Liver (tissue), 9 donors: ENCODE measurements around the gene ARSJ. TPM values are rescaled to one million over a fixed set of nuclear protein-coding genes. Genes with fewer than 3 reads are reported as not detected.

ENCODE experiments used
- DNase-seq: peaks from one replicate; pipeline ENCODE4 v3.0.0-alpha.2; 2017; ENCODE audit warnings: low spot score
- H3K27ac ChIP-seq, 2 donors: one replicate each; pipeline ENCODE4 v1.7.0; 2013; ENCODE audit warnings: inconsistent platforms in 2 of 2, low read length in 2 of 2, control low read depth in 1 of 2, low read depth in 1 of 2, mild to moderate bottlenecking in 1 of 2
- H3K27me3 ChIP-seq, 4 donors: one replicate each; pipeline versions ENCODE4 v1.6.1 to v1.7.0; 2013; ENCODE audit warnings: low read length in 3 of 4, inconsistent platforms in 1 of 4, mild to moderate bottlenecking in 1 of 4, moderate library complexity in 1 of 4; ENCODE audit not compliant: control insufficient read depth in 4 of 4, insufficient read depth in 4 of 4
- H3K36me3 ChIP-seq, 4 donors: one replicate each; pipeline versions ENCODE4 v1.6.1 to v1.7.0; 2013; ENCODE audit warnings: low read length in 3 of 4, mild to moderate bottlenecking in 3 of 4, low read depth in 1 of 4, moderate library complexity in 1 of 4; ENCODE audit not compliant: control insufficient read depth in 4 of 4, insufficient read depth in 3 of 4
- H3K4me1 ChIP-seq, 4 donors: one replicate each; pipeline versions ENCODE4 v1.6.1 to v1.7.0; 2013; ENCODE audit warnings: low read length in 3 of 4, mild to moderate bottlenecking in 3 of 4, moderate library complexity in 1 of 4; ENCODE audit not compliant: control insufficient read depth in 4 of 4, insufficient read depth in 4 of 4
- H3K4me3 ChIP-seq, 3 donors: one replicate each; pipeline versions ENCODE4 v1.6.1 to v1.7.0; 2013; ENCODE audit warnings: low read length in 3 of 3, control low read depth in 1 of 3, low read depth in 1 of 3, mild to moderate bottlenecking in 1 of 3
- H3K9ac ChIP-seq, 2 donors: one replicate each; pipeline ENCODE4 v1.7.0; 2013; ENCODE audit warnings: low read length in 2 of 2, mild to moderate bottlenecking in 2 of 2, moderate library complexity in 2 of 2, control low read depth in 1 of 2, low read depth in 1 of 2
- H3K9me3 ChIP-seq, 4 donors: one replicate each; pipeline versions ENCODE4 v1.6.1 to v1.7.0; 2013; ENCODE audit warnings: low read length in 3 of 4; ENCODE audit not compliant: control insufficient read depth in 4 of 4
- ATF3 ChIP-seq: IDR thresholded peaks from 2 replicates; pipeline ENCODE4 v1.6.1; 2016; ENCODE audit warnings: antibody characterized with exemption
- CTCF ChIP-seq: fragments of 150-350 bp; IDR thresholded peaks from 2 replicates; pipeline ENCODE4 v1.5.1; 2017; ENCODE audit warnings: improper control_type of control experiment, low read depth, low read length; ENCODE audit not compliant: missing input control
- EGR1 ChIP-seq, 2 donors: IDR thresholded peaks; 2 replicates each; pipeline ENCODE4 v1.6.1; 2016 to 2018; ENCODE audit warnings: antibody characterized with exemption in 2 of 2, low read depth in 2 of 2
- FOXA1 ChIP-seq: IDR thresholded peaks from 2 replicates; pipeline ENCODE4 v1.6.1; 2016; ENCODE audit warnings: antibody characterized with exemption
- FOXA2 ChIP-seq: IDR thresholded peaks from 2 replicates; pipeline ENCODE4 v1.6.1; 2016; ENCODE audit warnings: antibody characterized with exemption
- GABPA ChIP-seq, 2 donors: IDR thresholded peaks in 1 of 2; conservative IDR thresholded peaks in 1 of 2; 2 replicates each; pipeline ENCODE4 v1.6.1; 2016; ENCODE audit warnings: antibody characterized with exemption in 2 of 2, mild to moderate bottlenecking in 1 of 2, moderate library complexity in 1 of 2
- HNF4A ChIP-seq, 2 donors: conservative IDR thresholded peaks; 2 replicates each; pipeline ENCODE4 v1.6.1; 2016; ENCODE audit warnings: antibody characterized with exemption in 2 of 2, mild to moderate bottlenecking in 2 of 2
- HNF4G ChIP-seq: IDR thresholded peaks from 2 replicates; pipeline ENCODE4 v1.6.1; 2016; ENCODE audit warnings: antibody characterized with exemption
- JUND ChIP-seq, 2 donors: IDR thresholded peaks; 2 replicates each; pipeline ENCODE4 v1.6.1; 2016; ENCODE audit warnings: antibody characterized with exemption in 2 of 2
- MAX ChIP-seq: IDR thresholded peaks from 2 replicates; pipeline ENCODE4 v1.6.1; 2016; ENCODE audit warnings: antibody characterized with exemption
- NR2F2 ChIP-seq: IDR thresholded peaks from 2 replicates; pipeline ENCODE4 v1.6.1; 2016; ENCODE audit warnings: antibody characterized with exemption
- RAD21 ChIP-seq, 2 donors: IDR thresholded peaks; 2 replicates each; pipeline ENCODE4 v1.6.1; 2016; ENCODE audit warnings: antibody characterized with exemption in 2 of 2, mild to moderate bottlenecking in 2 of 2
- RXRA ChIP-seq, 2 donors: IDR thresholded peaks; 2 replicates each; pipeline ENCODE4 v1.6.1; 2017 to 2018; ENCODE audit warnings: antibody characterized with exemption in 2 of 2, mild to moderate bottlenecking in 1 of 2
- SP1 ChIP-seq: IDR thresholded peaks from 2 replicates; pipeline ENCODE4 v1.6.1; 2018; ENCODE audit warnings: antibody characterized with exemption, mild to moderate bottlenecking
- YY1 ChIP-seq: IDR thresholded peaks from 2 replicates; pipeline ENCODE4 v1.6.1; 2016; ENCODE audit warnings: antibody characterized with exemption, mild to moderate bottlenecking
- WGBS: extraction: QIAGEN DNeasy Blood & Tissue Kit; methylation state at CpG from one replicate; pipeline ENCODE4 v1.1.7; 2013; 5-methylcytosine and 5-hydroxymethylcytosine counted together
- polyA plus RNA-seq, 2 donors: library from polyadenylated mRNA; stranded (reverse) in 1 of 2; unstranded in 1 of 2; fragments of 200-250 nt in 1 of 2; fragments of >200 nt in 1 of 2; fragmentation: Nextera tagmentation in 1 of 2; extraction: Ambion mirVana in 1 of 2; gene quantifications; one replicate each; pipeline versions ENCODE4 v1.2.1 to v1.2.3, GENCODE V29; 2013 to 2015
- total RNA-seq, 2 donors: library from RNA; depleted of rRNA; stranded (reverse); fragments of >200 nt; gene quantifications; one replicate each; pipeline ENCODE4 v1.2.3, GENCODE V29; 2014
- TF ChIP-seq, protein P1 (sequence below): IDR thresholded peaks from 2 replicates; pipeline ENCODE4 v1.6.1; 2016; ENCODE audit warnings: antibody characterized with exemption
- TF ChIP-seq, protein P2 (sequence below): IDR thresholded peaks from 2 replicates; pipeline ENCODE4 v1.6.1; 2016; ENCODE audit warnings: antibody characterized with exemption, mild to moderate bottlenecking
- donor health status: healthy.
- donor health status: healthy.
- donor health status: healthy.
- donor health status: healthy.
- donor health status: healthy.

ARSJ gene
- total and polyA plus RNA-seq, 4 donors: 0.56 to 1.8 (median 0.95) TPM

DNA sequence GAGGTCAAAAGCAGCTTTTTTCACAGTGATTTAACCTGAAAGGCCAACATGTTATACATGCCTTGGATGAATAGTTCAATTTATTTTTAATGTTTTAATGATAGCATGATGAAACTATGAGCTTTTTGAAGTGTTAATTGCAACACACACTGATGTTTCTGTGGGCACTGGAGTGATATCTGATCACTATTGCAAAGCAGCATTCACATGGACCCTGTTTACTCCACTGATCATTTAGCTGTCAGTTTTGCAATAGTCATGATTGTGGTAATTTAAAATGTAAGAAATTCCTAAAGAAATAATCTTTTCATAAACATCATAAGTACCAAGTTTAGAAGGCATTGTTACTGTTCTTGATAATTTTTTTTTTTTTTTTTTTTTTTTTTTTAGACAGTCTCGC lies 74.1 kb downstream of the ARSJ start:
- DNase-seq: no peak
- Histone ChIP-seq H3K9ac (no peak overlapping the region), H3K27me3 (no peaks in the 10 kb centered on the region), H3K27ac (no peak overlapping the region), H3K9me3 (no peaks in the 10 kb centered on the region), H3K4me3 (no peak overlapping the region), H3K4me1 (peaks cover 0 to 9% (median 3%) of the 10 kb centered on the region in 4 donors), H3K36me3 (no peaks in the 10 kb centered on the region)
- 100% methylated on average over 1 of the region's 1 CpG for WGBS
- TF ChIP-seq EGR1 (IDR thresholded peaks at IDR 0.05; ENCODE audit: low read depth in 2 of 2): no peak
- no peak for TF ChIP-seq YY1
- TF ChIP-seq, protein P1, sequence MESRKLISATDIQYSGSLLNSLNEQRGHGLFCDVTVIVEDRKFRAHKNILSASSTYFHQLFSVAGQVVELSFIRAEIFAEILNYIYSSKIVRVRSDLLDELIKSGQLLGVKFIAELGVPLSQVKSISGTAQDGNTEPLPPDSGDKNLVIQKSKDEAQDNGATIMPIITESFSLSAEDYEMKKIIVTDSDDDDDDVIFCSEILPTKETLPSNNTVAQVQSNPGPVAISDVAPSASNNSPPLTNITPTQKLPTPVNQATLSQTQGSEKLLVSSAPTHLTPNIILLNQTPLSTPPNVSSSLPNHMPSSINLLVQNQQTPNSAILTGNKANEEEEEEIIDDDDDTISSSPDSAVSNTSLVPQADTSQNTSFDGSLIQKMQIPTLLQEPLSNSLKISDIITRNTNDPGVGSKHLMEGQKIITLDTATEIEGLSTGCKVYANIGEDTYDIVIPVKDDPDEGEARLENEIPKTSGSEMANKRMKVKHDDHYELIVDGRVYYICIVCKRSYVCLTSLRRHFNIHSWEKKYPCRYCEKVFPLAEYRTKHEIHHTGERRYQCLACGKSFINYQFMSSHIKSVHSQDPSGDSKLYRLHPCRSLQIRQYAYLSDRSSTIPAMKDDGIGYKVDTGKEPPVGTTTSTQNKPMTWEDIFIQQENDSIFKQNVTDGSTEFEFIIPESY: no peak
- no peak for TF ChIP-seq FOXA1
- no peak for TF ChIP-seq JUND (IDR thresholded peaks at IDR 0.05)
- no peak for TF ChIP-seq FOXA2
- TF ChIP-seq, protein P2, sequence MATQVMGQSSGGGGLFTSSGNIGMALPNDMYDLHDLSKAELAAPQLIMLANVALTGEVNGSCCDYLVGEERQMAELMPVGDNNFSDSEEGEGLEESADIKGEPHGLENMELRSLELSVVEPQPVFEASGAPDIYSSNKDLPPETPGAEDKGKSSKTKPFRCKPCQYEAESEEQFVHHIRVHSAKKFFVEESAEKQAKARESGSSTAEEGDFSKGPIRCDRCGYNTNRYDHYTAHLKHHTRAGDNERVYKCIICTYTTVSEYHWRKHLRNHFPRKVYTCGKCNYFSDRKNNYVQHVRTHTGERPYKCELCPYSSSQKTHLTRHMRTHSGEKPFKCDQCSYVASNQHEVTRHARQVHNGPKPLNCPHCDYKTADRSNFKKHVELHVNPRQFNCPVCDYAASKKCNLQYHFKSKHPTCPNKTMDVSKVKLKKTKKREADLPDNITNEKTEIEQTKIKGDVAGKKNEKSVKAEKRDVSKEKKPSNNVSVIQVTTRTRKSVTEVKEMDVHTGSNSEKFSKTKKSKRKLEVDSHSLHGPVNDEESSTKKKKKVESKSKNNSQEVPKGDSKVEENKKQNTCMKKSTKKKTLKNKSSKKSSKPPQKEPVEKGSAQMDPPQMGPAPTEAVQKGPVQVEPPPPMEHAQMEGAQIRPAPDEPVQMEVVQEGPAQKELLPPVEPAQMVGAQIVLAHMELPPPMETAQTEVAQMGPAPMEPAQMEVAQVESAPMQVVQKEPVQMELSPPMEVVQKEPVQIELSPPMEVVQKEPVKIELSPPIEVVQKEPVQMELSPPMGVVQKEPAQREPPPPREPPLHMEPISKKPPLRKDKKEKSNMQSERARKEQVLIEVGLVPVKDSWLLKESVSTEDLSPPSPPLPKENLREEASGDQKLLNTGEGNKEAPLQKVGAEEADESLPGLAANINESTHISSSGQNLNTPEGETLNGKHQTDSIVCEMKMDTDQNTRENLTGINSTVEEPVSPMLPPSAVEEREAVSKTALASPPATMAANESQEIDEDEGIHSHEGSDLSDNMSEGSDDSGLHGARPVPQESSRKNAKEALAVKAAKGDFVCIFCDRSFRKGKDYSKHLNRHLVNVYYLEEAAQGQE: no peak
- TF ChIP-seq RXRA (IDR thresholded peaks at IDR 0.05): no peak
- no peak for TF ChIP-seq SP1
- no peak for TF ChIP-seq HNF4G
- TF ChIP-seq RAD21 (IDR thresholded peaks at IDR 0.05): no peak
- TF ChIP-seq MAX: no peak
- TF ChIP-seq GABPA (IDR thresholded peaks at IDR 0.05 in 1 of 2, conservative IDR thresholded peaks at IDR 0.05 in 1 of 2): no peak
- no peak for TF ChIP-seq CTCF
- TF ChIP-seq ATF3: no peak
- TF ChIP-seq NR2F2: no peak
- TF ChIP-seq HNF4A (conservative IDR thresholded peaks at IDR 0.05): no peak

- Histone ChIP-seq H3K9ac (no peak overlapping the region), H3K27me3 (no peaks in the 10 kb centered on the region), H3K27ac (no peak overlapping the region), H3K4me1 (peaks cover 0 to 9% (median 3%) of the 10 kb centered on the region in 4 donors), H3K4me3 (no peak overlapping the region), H3K9me3 (no peaks in the 10 kb centered on the region), H3K36me3 (no peaks in the 10 kb centered on the region)
- 91% methylated on average over 1 of the region's 1 CpG for WGBS
- DNase-seq: no peak
- TF ChIP-seq EGR1 (IDR thresholded peaks at IDR 0.05; ENCODE audit: low read depth in 2 of 2): no peak
- no peak for TF ChIP-seq JUND (IDR thresholded peaks at IDR 0.05)
- TF ChIP-seq, protein P1: no peak
- no peak for TF ChIP-seq CTCF
- no peak for TF ChIP-seq RXRA (IDR thresholded peaks at IDR 0.05)
- no peak for TF ChIP-seq NR2F2
- TF ChIP-seq FOXA2: no peak
- TF ChIP-seq FOXA1: no peak
- no peak for TF ChIP-seq YY1
These were observed 74.6 kb downstream of the ARSJ start for GRCh38 chr4:113904877-113905276.
